ENCODE measurements around the gene MEGF11. TPM values are rescaled to one million over a fixed set of nuclear protein-coding genes. Genes with fewer than 3 reads are reported as not detected.

The MEGF11 gene
- polyA plus RNA-seq, 3 donors = not detected

DNA sequence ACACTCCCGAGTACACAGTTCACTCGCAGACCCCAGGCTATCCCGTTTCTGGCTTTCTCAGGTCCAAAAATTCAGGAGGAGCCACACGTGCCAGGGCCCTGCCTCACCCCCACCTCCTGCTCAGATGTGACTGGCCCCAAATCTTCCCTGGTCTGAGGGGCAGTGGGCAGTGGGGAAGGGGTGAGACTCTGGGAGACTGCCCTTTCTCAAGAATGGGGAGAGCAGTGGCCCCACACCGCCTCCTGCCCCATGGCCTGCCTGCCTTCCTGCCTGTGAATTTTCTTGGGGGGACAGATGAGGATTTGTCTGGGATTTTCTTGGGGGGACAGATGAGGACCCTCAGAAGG lies 174.6 kb downstream of the MEGF11 start:
- Mint-ChIP-seq H3K36me3 (no peaks in the 10 kb centered on the region), H3K27ac (no peak overlapping the region)
- DNase-seq = no peak

DNA sequence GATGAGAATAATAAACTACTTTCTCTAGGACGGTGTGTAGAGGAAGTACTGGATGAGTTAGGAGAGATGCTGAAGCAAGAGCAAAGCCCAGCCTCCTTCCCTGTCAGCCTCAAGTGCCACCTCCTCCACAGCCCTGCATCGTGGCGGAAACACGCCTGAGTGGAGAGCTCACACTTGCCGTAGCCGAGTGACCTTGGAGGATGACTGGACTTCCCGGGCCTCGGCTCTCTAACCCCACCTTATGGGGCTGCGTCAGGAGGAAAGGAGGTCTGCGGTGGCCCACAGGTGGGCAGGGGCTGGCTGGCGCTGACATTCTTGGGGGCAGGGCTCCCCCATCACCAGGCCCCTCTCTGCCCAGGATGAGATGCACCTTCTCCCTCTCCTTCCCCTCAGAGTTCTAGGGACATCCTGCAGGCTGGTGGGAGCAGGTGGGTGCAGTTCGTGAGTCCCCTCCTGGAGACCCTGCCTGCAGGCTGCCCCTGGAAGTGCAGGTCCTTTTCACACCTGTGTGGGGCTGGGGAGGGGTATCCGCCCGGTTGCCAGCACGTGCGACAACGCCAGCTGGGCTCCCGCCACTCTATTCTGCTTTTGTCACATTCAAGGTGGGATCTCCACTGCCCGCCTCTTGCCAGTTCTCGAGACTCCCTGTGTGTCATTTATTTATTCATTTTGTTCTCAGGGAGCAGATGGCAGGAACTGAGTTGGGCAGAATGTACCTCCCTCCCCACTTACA lies 175.2 kb downstream of the MEGF11 start:
- H3K9ac ChIP-seq (ENCODE audit: insufficient read depth, low read length, poor library complexity, severe bottlenecking) = no peak overlapping the region
- no peak overlapping the region for H3K4me3 ChIP-seq (replicated peaks in 1 of 3; ENCODE audit: low read depth in 2 of 3, low read length in 3 of 3)
- intact Hi-C loops (cut with micrococcal nuclease) = no loop called here
- 63% methylated on average over 8 of the region's 20 CpGs for whole genome bisulfite sequencing (ENCODE audit: insufficient coverage)
- TF ChIP-seq, protein P1, sequence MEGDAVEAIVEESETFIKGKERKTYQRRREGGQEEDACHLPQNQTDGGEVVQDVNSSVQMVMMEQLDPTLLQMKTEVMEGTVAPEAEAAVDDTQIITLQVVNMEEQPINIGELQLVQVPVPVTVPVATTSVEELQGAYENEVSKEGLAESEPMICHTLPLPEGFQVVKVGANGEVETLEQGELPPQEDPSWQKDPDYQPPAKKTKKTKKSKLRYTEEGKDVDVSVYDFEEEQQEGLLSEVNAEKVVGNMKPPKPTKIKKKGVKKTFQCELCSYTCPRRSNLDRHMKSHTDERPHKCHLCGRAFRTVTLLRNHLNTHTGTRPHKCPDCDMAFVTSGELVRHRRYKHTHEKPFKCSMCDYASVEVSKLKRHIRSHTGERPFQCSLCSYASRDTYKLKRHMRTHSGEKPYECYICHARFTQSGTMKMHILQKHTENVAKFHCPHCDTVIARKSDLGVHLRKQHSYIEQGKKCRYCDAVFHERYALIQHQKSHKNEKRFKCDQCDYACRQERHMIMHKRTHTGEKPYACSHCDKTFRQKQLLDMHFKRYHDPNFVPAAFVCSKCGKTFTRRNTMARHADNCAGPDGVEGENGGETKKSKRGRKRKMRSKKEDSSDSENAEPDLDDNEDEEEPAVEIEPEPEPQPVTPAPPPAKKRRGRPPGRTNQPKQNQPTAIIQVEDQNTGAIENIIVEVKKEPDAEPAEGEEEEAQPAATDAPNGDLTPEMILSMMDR (IDR thresholded peaks at IDR 0.05) = no peak
- no peak overlapping the region for H3K4me2 ChIP-seq (replicated peaks; ENCODE audit: extremely low read depth, low read length, poor library complexity, severe bottlenecking)
- H3K4me1 ChIP-seq (ENCODE audit: control insufficient read depth in 1 of 2, insufficient read depth in 2 of 2, low read length in 2 of 2) = no peaks in the 10 kb centered on the region
- no peaks in the 10 kb centered on the region for H3K27me3 ChIP-seq (ENCODE audit: control insufficient read depth in 2 of 2, insufficient read depth in 2 of 2, low read length in 2 of 2)
- Mint-ChIP-seq H3K27ac (no peak overlapping the region), H3K4me1 (no peaks in the 10 kb centered on the region), H3K4me3 (no peak overlapping the region), H3K27me3 (ENCODE audit: low read depth in 3 of 3) (peaks cover 9 to 16% (median 13%) of the 10 kb centered on the region in 3 donors), H3K9me3 (peaks cover 0 to 2% (median 0%) of the 10 kb centered on the region in 7 donors), H3K36me3 (no peaks in the 10 kb centered on the region)
- no peaks in the 10 kb centered on the region for H3K36me3 ChIP-seq (replicated peaks in 1 of 2; ENCODE audit: control insufficient read depth in 1 of 2, insufficient read depth in 2 of 2, low read length in 2 of 2)
- no peaks in the 10 kb centered on the region for H3K9me3 ChIP-seq (replicated peaks in 1 of 2; ENCODE audit: control insufficient read depth in 1 of 2, insufficient read depth in 1 of 2, low read length in 2 of 2)
- H4K20me1 ChIP-seq (ENCODE audit: insufficient read depth, low read length) = no peaks in the 10 kb centered on the region
- no peak for DNase-seq
- no peak overlapping the region for H2AFZ ChIP-seq (ENCODE audit: insufficient read depth, low read depth, low read length, poor library complexity, severe bottlenecking)
- H3K27ac ChIP-seq (ENCODE audit: low read depth in 1 of 2, low read length in 2 of 2) = no peak overlapping the region
- no peaks in the 10 kb centered on the region for H3K79me2 ChIP-seq (ENCODE audit: insufficient read depth, low read length)

More for the DNA sequence above, 174.6 kb downstream of the MEGF11 start:
- no peak overlapping the region for H3K9ac ChIP-seq (ENCODE audit: insufficient read depth, low read length, poor library complexity, severe bottlenecking)
- H3K4me1 ChIP-seq (ENCODE audit: control insufficient read depth in 1 of 2, insufficient read depth in 2 of 2, low read length in 2 of 2) = no peaks in the 10 kb centered on the region
- Mint-ChIP-seq H3K4me3 (no peak overlapping the region), H3K4me1 (no peaks in the 10 kb centered on the region), H3K9me3 (peaks cover 0 to 5% (median 0%) of the 10 kb centered on the region in 7 donors), H3K27me3 (ENCODE audit: low read depth in 3 of 3) (peaks cover 7 to 16% (median 12%) of the 10 kb centered on the region in 3 donors)
- H3K36me3 ChIP-seq (replicated peaks in 1 of 2; ENCODE audit: control insufficient read depth in 1 of 2, insufficient read depth in 2 of 2, low read length in 2 of 2) = no peaks in the 10 kb centered on the region
- TF ChIP-seq, protein P1 (IDR thresholded peaks at IDR 0.05) = no peak
- H3K27ac ChIP-seq (ENCODE audit: low read depth in 1 of 2, low read length in 2 of 2) = no peak overlapping the region
- H4K20me1 ChIP-seq (ENCODE audit: insufficient read depth, low read length) = no peaks in the 10 kb centered on the region
- no peaks in the 10 kb centered on the region for H3K79me2 ChIP-seq (ENCODE audit: insufficient read depth, low read length)
- no peaks in the 10 kb centered on the region for H3K9me3 ChIP-seq (replicated peaks in 1 of 2; ENCODE audit: control insufficient read depth in 1 of 2, insufficient read depth in 1 of 2, low read length in 2 of 2)
- no peak overlapping the region for H2AFZ ChIP-seq (ENCODE audit: insufficient read depth, low read depth, low read length, poor library complexity, severe bottlenecking)
- no peak overlapping the region for H3K4me2 ChIP-seq (replicated peaks; ENCODE audit: extremely low read depth, low read length, poor library complexity, severe bottlenecking)
- WGBS (ENCODE audit: insufficient coverage) = no CpG with 5 or more reads among the region's 5 CpGs
- intact Hi-C loops (cut with micrococcal nuclease) = no loop called here
- H3K27me3 ChIP-seq (ENCODE audit: control insufficient read depth in 2 of 2, insufficient read depth in 2 of 2, low read length in 2 of 2) = no peaks in the 10 kb centered on the region
- no peak overlapping the region for H3K4me3 ChIP-seq (replicated peaks in 1 of 3; ENCODE audit: low read depth in 2 of 3, low read length in 3 of 3)
